PC-9 (cell line): ENCODE data around the gene FUBP3. TPM values are rescaled to one million over a fixed set of nuclear protein-coding genes. Genes with fewer than 3 reads are reported as not detected.

ENCODE experiments used
- BruUV-seq: library from RNA; stranded (reverse); fragments of 400-500 nt; replicated peaks from 2 replicates; lab custom pipeline; 2021; lab: Mats Ljungman, UMichigan
- CTCF ChIA-PET: fragments of 300-600 bp; sonication (Branson Sonifier 250); formaldehyde crosslinking; loops from one replicate; lab custom pipeline; 2022; ENCODE audit warnings: antibody characterized with exemption; lab: Charles Lee
- POLR2A ChIA-PET: fragments of 300-600 bp; sonication (Branson Sonifier 250); formaldehyde crosslinking; loops from one replicate; lab custom pipeline; 2022; ENCODE audit warnings: antibody characterized with exemption; ENCODE audit not compliant: unreplicated experiment; lab: Charles Lee
- DNase-seq, 2 experiments: peaks; one replicate each; pipeline versions ENCODE4 v3.0.0 to v3.0.0-alpha.2; 2015 to 2022; ENCODE audit warnings: mixed read lengths in 1 of 2
- H2AFZ ChIP-seq: fragments of 200-600 bp; sonication (generic); 2 replicates; pipeline ENCODE4 v1.8.1; 2017; ENCODE audit warnings: antibody characterized with exemption
- H3F3A ChIP-seq: fragments of 200-600 bp; sonication (generic); 2 replicates; pipeline ENCODE4 v1.8.1; 2017; ENCODE audit warnings: antibody characterized with exemption, mild to moderate bottlenecking, low read depth; ENCODE audit not compliant: insufficient read depth
- H3K27ac ChIP-seq: fragments of 200-600 bp; sonication (generic); 2 replicates; pipeline ENCODE4 v1.6.1; 2016; ENCODE audit warnings: mixed run types
- H3K27me3 ChIP-seq: fragments of 200-600 bp; sonication (generic); 2 replicates; pipeline ENCODE4 v1.6.1; 2016; ENCODE audit warnings: low read depth, mixed run types; ENCODE audit not compliant: insufficient read depth
- H3K36me3 ChIP-seq: fragments of 200-600 bp; sonication (generic); 2 replicates; pipeline ENCODE4 v1.6.1; 2016; ENCODE audit warnings: low read depth, mixed run types
- H3K4me1 ChIP-seq: fragments of 200-600 bp; sonication (generic); replicated peaks from 2 replicates; pipeline ENCODE4 v1.6.1; 2016; ENCODE audit warnings: mixed run types; ENCODE audit not compliant: insufficient read depth
- H3K4me2 ChIP-seq: fragments of 200-600 bp; sonication (generic); 2 replicates; pipeline ENCODE4 v1.6.1; 2017; ENCODE audit warnings: mixed run types
- H3K4me3 ChIP-seq: fragments of 200-600 bp; sonication (generic); 2 replicates; pipeline ENCODE4 v1.6.1; 2016; ENCODE audit warnings: mixed run types
- H3K79me2 ChIP-seq: fragments of 200-600 bp; sonication (generic); 2 replicates; pipeline ENCODE4 v1.6.1; 2017; ENCODE audit warnings: low read depth, mixed run types
- H3K9me2 ChIP-seq: fragments of 200-600 bp; sonication (generic); 2 replicates; pipeline ENCODE4 v1.8.1; 2017; ENCODE audit warnings: mild to moderate bottlenecking; ENCODE audit not compliant: insufficient read depth
- H3K9me3 ChIP-seq: fragments of 200-600 bp; sonication (generic); 2 replicates; pipeline ENCODE4 v1.8.1; 2016; ENCODE audit warnings: low read depth; ENCODE audit not compliant: insufficient read depth
- H4K20me1 ChIP-seq: fragments of 200-600 bp; sonication (generic); 2 replicates; pipeline ENCODE4 v1.8.1; 2017; ENCODE audit not compliant: insufficient read depth
- EZH2 ChIP-seq: fragments of 200-600 bp; sonication (generic); IDR thresholded peaks from 2 replicates; pipeline ENCODE4 v1.8.0; 2017; ENCODE audit warnings: antibody characterized with exemption, low read depth
- intact Hi-C: fragments of 100-400 bp; cut with micrococcal nuclease; formaldehyde crosslinking; loops from one replicate; pipeline ENCODE4 v1.10.0; 2022; ENCODE audit not compliant: unreplicated experiment
- total RNA-seq: library from RNA; stranded (reverse); gene quantifications from 2 replicates; pipeline ENCODE4 v1.2.3, GENCODE V29; 2021
- TF ChIP-seq, protein P1 (sequence below): fragments of 200-600 bp; sonication (generic); conservative IDR thresholded peaks from 2 replicates; pipeline ENCODE4 v1.6.1; 2017; ENCODE audit warnings: mixed run types, antibody characterized with exemption, mild to moderate bottlenecking, moderate library complexity

Gene FUBP3
- total RNA-seq, 1 experiment from 2014 or later = 75.6 TPM

DNA sequence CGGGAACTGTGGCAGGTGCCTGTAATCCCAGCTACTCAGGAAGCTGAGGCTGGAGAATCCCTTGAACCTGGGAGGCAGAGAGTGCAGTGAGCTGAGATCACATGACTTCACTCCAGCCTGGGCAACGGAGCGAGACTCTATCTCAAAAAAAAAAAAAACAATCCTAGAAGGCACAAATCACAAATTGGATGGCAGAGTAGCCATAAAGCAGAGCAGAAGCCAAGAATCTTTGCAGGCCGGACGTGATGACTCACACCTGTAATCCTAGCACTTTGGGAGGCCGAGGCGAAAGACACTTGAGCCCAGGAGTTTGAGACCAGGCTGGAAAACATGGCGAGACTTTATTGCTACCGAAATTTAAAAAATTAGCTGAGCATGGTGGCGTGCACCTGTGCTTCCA is 9.2 kb upstream of the FUBP3 start:
- Histone ChIP-seq H2AFZ (no peak overlapping the region), H4K20me1 (no peaks in the 10 kb centered on the region), H3K36me3 (no peaks in the 10 kb centered on the region), H3F3A (peaks cover 7% of the 10 kb centered on the region; the same call in 1 of the 2 replicates), H3K27ac (no peak overlapping the region), H3K9me2 (no peaks in the 10 kb centered on the region), H3K4me2 (peak overlapping the region; percentile 31), H3K9me3 (no peaks in the 10 kb centered on the region), H3K27me3 (no peaks in the 10 kb centered on the region), H3K79me2 (no peaks in the 10 kb centered on the region), H3K4me3 (no peak overlapping the region), H3K4me1 (no peaks in the 10 kb centered on the region)
- ChIA-PET POLR2A (no interaction called here), CTCF (interaction anchor here (1.5 kb wide), 1 partner anchor 70 kb away, joined by 15 read pairs; no protein-coding TSS in a partner anchor)
- TF ChIP-seq, protein P1, sequence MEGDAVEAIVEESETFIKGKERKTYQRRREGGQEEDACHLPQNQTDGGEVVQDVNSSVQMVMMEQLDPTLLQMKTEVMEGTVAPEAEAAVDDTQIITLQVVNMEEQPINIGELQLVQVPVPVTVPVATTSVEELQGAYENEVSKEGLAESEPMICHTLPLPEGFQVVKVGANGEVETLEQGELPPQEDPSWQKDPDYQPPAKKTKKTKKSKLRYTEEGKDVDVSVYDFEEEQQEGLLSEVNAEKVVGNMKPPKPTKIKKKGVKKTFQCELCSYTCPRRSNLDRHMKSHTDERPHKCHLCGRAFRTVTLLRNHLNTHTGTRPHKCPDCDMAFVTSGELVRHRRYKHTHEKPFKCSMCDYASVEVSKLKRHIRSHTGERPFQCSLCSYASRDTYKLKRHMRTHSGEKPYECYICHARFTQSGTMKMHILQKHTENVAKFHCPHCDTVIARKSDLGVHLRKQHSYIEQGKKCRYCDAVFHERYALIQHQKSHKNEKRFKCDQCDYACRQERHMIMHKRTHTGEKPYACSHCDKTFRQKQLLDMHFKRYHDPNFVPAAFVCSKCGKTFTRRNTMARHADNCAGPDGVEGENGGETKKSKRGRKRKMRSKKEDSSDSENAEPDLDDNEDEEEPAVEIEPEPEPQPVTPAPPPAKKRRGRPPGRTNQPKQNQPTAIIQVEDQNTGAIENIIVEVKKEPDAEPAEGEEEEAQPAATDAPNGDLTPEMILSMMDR = no peak
- no peak for TF ChIP-seq EZH2
- no TSS peak for BruUV-seq
- peak; percentile 38 to 44 for DNase-seq
- intact Hi-C loops = no loop called here

DNA sequence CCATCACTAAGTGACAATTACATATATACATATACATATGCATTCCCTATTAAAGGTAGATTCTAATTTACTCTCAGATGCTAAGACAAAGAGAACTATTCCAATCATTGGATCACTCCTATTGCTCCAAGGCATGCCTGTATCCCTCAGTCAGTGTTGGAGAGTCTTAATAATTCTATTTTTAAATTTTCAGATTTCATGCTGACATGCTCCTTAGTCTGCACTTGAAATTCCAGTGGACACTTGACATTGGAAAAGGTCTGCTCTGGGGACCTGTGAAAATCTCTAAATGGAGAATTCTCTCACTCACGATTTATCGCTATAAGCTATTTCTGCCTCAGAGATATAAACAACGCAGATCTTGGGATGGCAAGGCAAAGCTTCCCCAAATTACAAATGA is 3.9 kb upstream of the FUBP3 start:
- H3K36me3 ChIP-seq = no peaks in the 10 kb centered on the region
- H3K27me3 ChIP-seq = no peaks in the 10 kb centered on the region
- H4K20me1 ChIP-seq = peaks cover 5% of the 10 kb centered on the region
- H3K4me2 ChIP-seq = no peak overlapping the region
- BruUV-seq = no TSS peak
- peaks cover 21% of the 10 kb centered on the region for H3F3A ChIP-seq
- TF ChIP-seq EZH2 = no peak
- TF ChIP-seq, protein P1 = no peak
- no peak for DNase-seq
- no peaks in the 10 kb centered on the region for H3K9me3 ChIP-seq
- no peak overlapping the region for H3K4me3 ChIP-seq
- ChIA-PET CTCF (no interaction called here), POLR2A (interaction anchor here (0.9 kb wide), 1 partner anchor 76 kb away, joined by 10 read pairs; no protein-coding TSS in a partner anchor)
- peaks cover 13% of the 10 kb centered on the region for H3K4me1 ChIP-seq
- H2AFZ ChIP-seq = no peak overlapping the region
- H3K27ac ChIP-seq = no peak overlapping the region
- no peaks in the 10 kb centered on the region; the same call in 1 of the 2 replicates for H3K9me2 ChIP-seq
- peaks cover 22% of the 10 kb centered on the region for H3K79me2 ChIP-seq
- intact Hi-C loops = loop anchor here (5.0 kb wide), 1 partner anchor 38 kb away; no protein-coding TSS in a partner anchor

DNA sequence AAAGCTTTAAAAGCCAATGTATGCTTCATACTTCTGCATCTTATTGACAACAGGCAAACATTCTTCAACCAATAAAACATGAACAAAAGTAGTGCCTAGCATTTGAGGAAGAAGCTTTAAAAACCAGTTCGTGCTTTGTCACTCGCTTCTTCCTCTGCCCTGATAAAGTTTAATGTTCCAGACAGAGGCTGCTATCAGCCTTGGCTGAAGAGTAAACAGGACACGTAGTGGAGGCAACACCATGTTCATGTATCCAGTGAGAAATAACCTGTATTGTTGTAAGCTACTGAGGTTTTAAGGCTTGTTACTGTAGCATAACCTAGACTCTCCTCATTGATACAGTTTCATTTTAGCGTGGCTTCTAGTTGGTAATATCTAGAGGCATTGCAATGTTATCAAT is 3.2 kb upstream of the FUBP3 start:
- Histone ChIP-seq H3K27me3 (no peaks in the 10 kb centered on the region), H2AFZ (no peak overlapping the region), H3K4me2 (no peak overlapping the region), H3K27ac (no peak overlapping the region), H3K36me3 (0 out of 2 replicates have a peak, but pooled peaks cover 5% of the 10 kb centered on the region), H3F3A (peaks cover 21% of the 10 kb centered on the region), H3K9me3 (no peaks in the 10 kb centered on the region), H3K4me3 (no peak overlapping the region), H3K9me2 (no peaks in the 10 kb centered on the region; the same call in 1 of the 2 replicates), H4K20me1 (peaks cover 12% of the 10 kb centered on the region), H3K79me2 (peaks cover 28% of the 10 kb centered on the region), H3K4me1 (peaks cover 20% of the 10 kb centered on the region)
- POLR2A ChIA-PET = interaction anchor here (0.7 to 0.9 kb wide), 2 partner anchors 75 to 76 kb away, joined by 5 to 10 read pairs; no protein-coding TSS in a partner anchor
- TF ChIP-seq EZH2 = no peak
- TF ChIP-seq, protein P1 = no peak
- no peak for DNase-seq
- no TSS peak for BruUV-seq
- CTCF ChIA-PET = no interaction called here
- intact Hi-C loops = loop anchor here (5.0 kb wide), 1 partner anchor 39 kb away; no protein-coding TSS in a partner anchor
